Measurements from ENCODE around the gene BTBD8.

DNA sequence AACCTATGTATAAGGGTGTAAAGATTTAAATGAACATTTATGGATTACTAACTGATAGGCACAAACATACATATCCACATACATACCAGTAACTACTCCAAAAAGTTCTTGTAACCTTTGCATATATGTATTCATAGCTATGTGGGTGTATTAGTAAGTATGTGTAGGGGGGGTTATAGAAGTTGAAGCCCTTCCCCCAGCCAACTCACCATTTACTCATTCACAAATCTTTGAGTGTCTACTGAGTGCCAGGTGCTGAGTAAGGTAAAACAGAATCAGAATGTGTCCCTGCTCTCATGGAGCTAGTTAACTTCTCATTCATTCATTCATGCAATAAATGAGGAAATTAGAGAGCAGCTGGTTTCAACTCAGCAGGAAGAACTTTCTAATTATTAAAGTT lies 138.9 kb downstream of the BTBD8 start:
- TF ChIP-seq POLR2A (IDR thresholded peaks at IDR 0.05; ENCODE audit: low read depth, low read length) (no peak), USF2 (IDR thresholded peaks at IDR 0.05; ENCODE audit: low read depth, low read length) (no peak), RFX5 (IDR thresholded peaks at IDR 0.05; ENCODE audit: low read depth, low read length) (no peak), RCOR1 (IDR thresholded peaks at IDR 0.05; ENCODE audit: insufficient replicate concordance, low read length) (no peak), CEBPB (IDR thresholded peaks at IDR 0.05; ENCODE audit: low read depth, low read length) (no peak), RAD21 (IDR thresholded peaks at IDR 0.05; ENCODE audit: low read length) (no peak), FOS (IDR thresholded peaks at IDR 0.05; ENCODE audit: low read depth, low read length) (no peak), MAZ (IDR thresholded peaks at IDR 0.05; ENCODE audit: borderline replicate concordance, low read depth, low read length) (no peak), SMC3 (IDR thresholded peaks at IDR 0.05; ENCODE audit: low read depth, low read length) (no peak), CHD1 (IDR thresholded peaks at IDR 0.05; ENCODE audit: low read depth, low read length) (no peak), MAFK (IDR thresholded peaks at IDR 0.05; ENCODE audit: low read depth, low read length) (peak; percentile 37; the same call in 1 of the 2 replicates)
- TF ChIP-seq, protein P1, sequence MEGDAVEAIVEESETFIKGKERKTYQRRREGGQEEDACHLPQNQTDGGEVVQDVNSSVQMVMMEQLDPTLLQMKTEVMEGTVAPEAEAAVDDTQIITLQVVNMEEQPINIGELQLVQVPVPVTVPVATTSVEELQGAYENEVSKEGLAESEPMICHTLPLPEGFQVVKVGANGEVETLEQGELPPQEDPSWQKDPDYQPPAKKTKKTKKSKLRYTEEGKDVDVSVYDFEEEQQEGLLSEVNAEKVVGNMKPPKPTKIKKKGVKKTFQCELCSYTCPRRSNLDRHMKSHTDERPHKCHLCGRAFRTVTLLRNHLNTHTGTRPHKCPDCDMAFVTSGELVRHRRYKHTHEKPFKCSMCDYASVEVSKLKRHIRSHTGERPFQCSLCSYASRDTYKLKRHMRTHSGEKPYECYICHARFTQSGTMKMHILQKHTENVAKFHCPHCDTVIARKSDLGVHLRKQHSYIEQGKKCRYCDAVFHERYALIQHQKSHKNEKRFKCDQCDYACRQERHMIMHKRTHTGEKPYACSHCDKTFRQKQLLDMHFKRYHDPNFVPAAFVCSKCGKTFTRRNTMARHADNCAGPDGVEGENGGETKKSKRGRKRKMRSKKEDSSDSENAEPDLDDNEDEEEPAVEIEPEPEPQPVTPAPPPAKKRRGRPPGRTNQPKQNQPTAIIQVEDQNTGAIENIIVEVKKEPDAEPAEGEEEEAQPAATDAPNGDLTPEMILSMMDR (conservative IDR thresholded peaks at IDR 0.05; ENCODE audit: low read depth, low read length) = no peak
- TF ChIP-seq, protein P2, sequence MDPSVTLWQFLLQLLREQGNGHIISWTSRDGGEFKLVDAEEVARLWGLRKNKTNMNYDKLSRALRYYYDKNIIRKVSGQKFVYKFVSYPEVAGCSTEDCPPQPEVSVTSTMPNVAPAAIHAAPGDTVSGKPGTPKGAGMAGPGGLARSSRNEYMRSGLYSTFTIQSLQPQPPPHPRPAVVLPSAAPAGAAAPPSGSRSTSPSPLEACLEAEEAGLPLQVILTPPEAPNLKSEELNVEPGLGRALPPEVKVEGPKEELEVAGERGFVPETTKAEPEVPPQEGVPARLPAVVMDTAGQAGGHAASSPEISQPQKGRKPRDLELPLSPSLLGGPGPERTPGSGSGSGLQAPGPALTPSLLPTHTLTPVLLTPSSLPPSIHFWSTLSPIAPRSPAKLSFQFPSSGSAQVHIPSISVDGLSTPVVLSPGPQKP (IDR thresholded peaks at IDR 0.05; ENCODE audit: borderline replicate concordance, low read depth, low read length) = no peak

Measured in IMR-90 (cell line).